CD4-positive, alpha-beta T cell treated with Interleukin-12 subunit alpha and Interleukin-12 subunit beta, for 1 hour (primary cell): ENCODE results near the gene TERB2.
"Not testable (repeated sequence)": the region's sequence is repeated elsewhere in the genome, so short reads cannot be mapped to it uniquely, and the experiment has no call there.

Experiments used
- DNase-seq: peaks from one replicate; pipeline ENCODE4 v3.0.0-alpha.2; 2020

The TERB2 gene, protein sequence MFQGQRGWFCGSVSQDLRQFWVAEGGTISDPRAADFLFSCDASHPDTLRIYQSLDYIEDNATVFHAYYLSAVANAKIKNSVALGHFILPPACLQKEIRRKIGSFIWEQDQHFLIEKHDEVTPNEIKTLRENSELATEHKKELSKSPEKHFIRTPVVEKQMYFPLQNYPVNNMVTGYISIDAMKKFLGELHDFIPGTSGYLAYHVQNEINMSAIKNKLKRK

DNA sequence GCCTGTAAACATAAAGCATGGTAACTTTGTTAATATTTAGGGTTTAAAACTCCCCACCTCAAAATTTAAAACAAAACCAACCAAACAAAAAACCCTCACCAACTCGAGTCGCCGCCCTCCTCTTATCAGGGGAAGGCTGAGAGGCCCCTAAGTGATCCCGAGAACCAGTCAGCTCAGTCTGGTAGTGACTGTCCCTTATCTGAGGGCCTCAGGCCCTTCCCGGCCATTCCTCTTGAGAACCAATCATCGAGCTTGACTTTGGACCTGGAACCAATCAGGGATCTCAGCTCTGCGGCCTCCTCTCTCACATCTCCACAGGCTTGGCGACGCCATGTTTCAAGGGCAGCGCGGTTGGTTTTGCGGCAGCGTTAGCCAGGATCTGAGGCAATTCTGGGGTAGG lies at the start of gene TERB2:
TERB2 (plus strand) TSS at position 300 of the 400 bp plus-strand sequence; CDS start at position 332, 32 bp downstream.
- no peak for DNase-seq

DNA sequence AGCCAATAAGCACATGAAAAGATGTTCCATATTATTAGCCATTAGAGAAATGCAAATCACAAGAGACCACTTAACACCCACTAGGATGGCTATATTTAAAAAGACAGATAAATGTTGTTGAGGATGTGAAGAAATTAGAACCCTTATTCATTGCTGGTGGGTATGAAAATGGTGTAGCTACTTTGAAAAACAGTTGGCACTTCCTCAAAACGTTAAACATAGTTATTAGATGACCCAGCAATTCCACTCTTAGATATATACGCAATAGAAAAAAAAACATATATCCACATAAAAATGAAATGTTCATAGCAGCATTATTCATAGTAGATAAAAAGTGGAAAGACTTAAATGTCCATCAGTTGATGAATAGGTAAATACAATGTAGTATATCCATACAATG lies 47.1 kb upstream of the TERB2 start:
- no peak for DNase-seq

DNA sequence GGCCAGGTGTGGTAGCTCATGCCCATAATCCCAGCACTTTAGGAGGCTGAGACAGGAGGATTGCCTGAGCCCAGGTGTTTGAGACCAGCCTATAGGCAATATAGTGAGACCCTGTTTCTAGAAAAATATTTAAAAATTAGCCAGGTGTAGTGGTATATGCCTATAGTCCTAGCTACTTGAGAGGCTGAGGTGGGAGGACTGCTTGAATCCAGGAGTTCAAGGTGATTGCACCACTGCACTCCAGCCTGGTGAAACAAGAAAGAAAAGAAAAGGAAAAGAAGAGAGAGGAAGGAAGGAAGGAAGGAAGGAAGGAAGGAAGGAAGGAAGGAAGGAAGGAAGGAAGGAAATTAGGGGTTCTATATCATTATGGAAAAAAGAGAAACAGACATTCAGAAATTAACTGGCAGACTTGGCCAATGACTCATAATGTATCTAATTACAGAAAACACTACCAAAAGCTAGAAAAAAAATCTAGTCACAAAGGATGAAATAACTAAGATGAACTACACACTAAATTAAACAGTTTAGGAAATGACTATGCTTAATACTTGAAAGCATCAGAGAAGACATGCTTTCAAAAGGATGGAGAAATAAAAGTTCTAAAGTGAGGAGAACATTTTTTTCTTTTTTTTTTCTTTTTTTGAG lies 45.4 kb upstream of the TERB2 start:
- DNase-seq, result no peak

DNA sequence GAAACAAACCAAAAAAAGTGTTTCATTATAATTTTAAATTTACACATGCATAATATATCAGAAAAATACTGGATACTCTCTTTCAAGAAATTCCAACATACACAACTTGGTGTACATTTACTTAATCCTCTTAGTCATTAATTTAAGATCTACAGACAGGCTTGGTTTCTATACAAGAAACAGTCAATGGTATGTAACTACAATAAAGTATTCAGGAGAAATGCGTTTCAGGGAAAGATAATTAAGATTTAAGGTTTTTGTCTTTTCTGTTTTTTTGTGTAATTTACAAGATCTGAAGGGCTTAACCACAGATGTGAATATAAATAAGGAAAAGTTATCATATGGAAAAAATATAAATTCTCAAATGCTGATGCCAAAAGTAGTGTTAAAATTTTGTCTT lies 44.3 kb upstream of the TERB2 start:
- DNase-seq, result not testable (repeated sequence)

DNA sequence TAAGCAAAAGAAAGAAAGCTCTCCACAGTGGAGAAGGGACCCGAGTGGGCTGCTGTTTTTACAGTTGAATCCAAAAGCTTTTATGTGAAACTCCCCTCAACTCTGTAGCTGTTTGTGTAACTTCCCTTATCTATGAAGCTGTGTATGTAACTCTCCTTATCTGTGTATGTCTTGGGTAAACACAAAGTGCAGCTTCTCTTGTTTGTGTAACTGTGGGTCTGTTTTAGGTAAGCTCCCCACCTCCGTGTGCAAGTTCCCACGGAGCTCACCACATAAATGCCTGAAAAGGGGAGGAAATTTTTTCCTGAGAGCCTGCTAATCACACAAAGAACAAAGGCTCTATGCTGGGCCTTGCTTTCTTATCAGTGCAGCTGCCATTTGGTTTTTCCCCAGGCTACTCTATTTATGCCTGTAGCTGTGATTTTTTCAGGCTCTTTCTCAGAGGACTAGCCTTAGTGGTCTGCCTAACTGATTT lies 43.5 kb upstream of the TERB2 start:
- not testable (repeated sequence) for DNase-seq

DNA sequence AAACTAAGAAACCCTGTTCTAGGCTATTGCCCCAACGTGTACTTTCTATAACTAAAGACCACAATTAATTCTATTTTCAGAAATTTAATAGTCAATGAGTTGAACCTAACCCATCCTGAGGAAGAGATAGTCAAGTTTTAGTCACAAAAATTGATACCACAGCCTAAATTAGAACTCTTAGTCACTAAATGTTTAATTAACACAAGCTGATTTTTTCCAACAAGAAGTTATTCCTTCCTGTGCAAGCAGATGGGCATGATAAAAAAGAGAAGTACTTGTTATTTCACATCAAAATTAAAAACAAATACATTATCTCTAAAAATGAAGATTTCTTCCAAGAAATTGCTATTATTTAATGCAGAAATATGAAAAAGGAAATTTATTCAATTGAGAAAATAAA lies 38.4 kb upstream of the TERB2 start:
- no peak for DNase-seq

DNA sequence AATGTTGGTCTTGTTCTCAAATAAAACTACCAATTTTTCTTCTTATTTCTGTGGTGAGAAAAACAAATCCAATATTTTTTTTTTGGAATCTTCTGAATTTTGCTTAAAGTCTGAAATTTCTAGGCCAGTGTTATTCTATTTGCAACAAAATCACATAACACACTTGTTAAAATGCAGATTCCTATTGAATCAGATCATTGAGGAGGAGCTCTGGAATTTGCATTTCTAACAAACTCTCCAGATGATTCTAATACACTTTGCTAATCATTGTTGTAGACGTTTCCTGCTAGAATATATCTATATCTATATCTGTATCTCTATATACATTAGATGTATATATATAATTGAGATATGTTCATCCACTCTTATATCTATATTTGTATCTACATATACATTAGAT lies 27.8 kb upstream of the TERB2 start:
- not testable (repeated sequence) for DNase-seq

DNA sequence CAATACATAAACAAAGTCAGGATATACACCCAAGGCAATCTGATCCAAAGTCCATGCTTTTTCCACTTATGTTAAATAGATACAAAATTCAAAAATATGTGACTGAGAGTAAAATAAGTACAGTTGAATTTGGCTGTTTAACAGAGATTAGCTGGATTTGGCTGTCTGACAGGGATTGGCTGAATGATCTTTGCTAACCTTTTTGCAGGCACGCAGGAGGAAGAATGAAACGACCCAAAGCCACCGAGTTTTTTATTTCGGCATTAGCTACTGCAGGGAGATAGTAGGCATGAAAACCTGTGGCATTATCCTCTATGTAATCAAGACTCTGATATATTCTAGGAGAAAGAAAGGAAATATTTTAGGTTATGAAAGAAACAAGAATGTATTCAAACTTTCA lies 26.2 kb upstream of the TERB2 start:
- DNase-seq, result not testable (repeated sequence)

DNA sequence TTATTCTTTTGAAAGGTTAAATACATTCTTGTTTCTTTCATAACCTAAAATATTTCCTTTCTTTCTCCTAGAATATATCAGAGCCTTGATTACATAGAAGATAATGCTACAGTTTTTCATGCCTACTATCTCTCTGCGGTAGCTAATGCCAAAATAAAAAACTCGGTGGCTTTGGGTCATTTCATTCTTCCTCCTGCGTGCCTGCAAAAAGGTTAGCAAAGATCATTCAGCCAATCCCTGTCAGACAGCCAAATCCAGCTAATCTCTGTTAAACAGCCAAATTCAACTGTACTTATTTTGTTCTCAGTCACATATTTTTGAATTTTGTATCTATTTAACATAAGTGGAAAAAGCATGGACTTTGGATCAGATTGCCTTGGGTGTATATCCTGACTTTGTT lies 1.8 kb downstream of the TERB2 start:
- DNase-seq, result not testable (repeated sequence)

DNA sequence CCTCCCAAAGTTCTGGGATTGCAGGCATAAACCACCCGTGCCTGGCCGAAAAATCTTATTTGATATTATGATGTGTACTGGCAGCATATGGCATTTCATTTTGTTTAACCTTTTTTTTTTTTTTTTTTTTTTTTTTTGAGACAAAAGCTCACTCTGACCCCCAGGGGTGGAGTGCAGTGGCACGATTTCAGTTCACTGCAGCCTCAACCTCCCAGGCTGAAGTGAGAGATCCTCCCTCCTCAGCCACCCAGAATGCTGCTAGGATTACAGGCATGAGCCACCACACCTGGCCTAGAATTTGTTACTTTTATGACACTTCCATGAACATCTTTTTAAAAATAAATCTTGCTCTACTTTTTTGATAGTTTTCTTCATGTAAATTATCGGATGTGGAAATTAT lies 12.0 kb downstream of the TERB2 start:
- no peak for DNase-seq

DNA sequence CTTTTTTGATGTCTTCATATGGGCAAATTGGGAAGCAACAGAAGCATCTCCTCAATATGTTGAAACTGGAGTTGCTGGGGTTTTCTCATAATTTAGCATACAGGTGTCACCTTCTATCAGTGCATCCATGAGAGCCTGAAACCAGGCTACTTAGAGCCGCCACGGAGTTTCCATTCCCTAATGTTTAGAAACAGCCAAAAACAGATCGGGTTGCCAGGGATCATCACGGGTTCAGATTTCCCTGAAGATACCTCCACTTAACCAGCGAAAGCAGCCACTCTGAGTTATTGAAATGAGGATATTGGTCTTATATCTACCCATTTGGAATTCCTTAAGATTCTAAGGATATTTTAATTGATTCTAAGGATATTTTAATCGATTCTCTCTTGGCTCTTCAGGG lies 14.5 kb downstream of the TERB2 start:
- no peak for DNase-seq

DNA sequence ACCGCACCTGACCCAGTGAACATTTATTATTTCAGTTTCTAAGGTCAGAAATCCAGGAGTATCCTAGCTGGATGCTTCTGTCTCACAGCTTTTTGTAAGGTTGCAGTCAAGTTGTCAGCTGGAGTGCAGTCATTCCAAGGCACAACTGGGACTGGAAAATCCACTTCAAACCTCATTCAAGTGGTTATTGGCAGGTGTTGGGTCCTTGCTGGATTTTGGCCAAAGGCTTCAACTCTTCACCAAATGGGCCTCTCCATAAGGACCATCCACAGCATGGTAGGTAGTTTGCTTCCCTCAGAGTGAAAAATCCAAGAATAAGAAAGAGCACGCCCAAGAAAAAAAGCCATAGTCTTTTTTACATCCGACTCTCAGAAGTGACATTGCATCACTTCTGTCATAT lies 19.7 kb downstream of the TERB2 start:
- DNase-seq, result not testable (repeated sequence)

DNA sequence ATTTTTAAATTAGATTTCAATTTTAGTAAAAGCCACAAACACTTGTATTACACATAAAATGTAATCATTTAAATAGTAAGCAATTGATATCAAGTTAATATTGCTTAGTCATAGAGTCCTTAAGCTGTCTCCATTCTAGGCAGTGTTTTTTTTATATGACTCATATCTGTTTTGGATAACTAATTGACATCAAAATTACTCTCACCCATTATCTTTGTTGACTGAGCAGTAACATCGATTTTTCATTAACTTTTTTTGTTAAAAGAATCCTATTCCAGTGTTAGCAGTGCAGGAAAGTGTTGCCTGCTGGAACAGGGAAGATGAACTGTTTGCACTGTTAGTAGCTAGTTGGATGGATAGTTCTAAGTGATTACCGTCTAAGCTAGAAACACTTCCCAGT lies 21.3 kb downstream of the TERB2 start:
- not testable (repeated sequence) for DNase-seq

DNA sequence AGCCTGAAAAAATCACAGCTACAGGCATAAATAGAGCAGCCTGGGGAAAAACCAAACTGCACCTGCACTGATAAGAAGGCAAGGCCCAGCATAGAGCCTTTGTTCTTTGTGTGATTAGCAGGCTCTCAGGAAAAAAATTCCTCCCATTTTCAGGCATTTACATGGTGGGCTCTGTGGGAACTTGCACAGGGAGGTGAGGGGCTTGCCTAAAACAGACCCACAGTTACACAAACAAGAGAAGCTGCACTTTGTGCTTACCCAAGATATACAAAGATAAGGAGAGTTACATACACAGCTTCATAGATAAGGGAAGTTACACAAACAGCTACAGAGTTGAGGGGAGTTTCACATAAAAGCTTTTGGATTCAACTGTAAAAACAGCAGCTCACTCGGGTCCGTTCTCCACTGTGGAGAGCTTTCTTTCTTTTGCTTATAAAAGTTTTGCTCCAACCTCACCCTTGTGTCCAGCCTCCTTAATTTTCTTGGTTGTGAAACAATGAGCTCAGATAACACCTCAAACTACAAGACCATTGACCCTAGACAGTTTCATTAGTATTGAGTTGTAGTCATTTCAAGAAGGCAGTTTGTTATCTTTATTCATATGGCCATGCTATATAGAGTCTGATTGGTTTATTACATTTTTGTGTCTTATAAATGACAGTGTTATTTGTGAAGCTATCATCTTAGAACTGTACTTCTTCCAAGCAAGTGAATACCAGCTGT lies 23.3 kb downstream of the TERB2 start:
- DNase-seq, result not testable (repeated sequence)

DNA sequence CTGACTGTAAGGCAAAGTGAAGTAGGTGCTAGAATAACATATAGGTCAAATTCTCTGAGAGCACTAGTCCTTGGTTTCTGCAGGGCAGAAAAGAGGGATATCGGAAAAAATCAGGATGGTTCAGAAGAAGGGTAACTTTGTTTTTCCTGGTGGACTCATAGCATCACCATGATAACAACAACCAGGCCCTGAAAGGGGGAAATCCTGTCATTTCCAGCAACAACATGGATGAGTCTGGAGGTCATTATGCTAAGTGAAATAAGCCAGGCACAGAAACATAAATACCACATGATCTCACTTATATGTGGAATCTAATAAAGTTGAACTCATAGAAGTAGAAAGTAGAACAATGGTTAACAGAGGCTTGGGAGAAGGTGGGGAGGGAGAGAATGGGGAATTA lies 27.7 kb downstream of the TERB2 start:
- not testable (repeated sequence) for DNase-seq

DNA sequence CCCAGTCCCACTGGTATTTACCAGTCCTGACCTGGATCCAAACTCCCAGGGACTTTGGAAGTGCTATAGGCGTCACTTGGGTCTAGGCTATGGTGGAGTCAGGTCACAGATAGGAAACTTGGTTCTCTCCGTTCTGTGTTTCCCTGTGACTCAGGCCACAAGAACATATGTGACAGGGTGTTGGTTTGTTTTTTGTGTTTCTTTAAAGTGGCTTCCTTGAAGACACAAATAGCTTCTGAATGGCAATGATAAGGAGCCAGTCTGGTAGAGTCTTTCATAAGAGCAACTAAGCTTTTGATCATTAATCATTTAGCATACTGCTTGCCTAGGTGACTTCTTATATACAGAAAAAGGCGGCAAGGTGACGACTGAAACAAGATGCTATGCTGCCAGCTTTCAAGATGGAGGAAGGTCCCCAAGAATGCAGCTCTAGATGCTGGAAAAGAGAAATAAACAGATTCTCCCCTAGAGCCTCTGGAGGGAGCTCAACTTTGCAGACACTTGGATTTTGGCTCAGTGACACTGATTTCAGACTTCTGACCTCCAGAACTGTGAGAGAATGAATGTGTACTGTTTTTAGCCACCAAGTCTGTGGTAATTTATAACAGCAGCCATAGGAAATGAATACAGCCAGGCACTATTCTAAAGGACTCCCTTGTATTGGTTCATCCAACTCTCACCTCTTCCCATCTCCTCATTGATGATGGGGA lies 30.0 kb downstream of the TERB2 start:
- DNase-seq, result not testable (repeated sequence)

DNA sequence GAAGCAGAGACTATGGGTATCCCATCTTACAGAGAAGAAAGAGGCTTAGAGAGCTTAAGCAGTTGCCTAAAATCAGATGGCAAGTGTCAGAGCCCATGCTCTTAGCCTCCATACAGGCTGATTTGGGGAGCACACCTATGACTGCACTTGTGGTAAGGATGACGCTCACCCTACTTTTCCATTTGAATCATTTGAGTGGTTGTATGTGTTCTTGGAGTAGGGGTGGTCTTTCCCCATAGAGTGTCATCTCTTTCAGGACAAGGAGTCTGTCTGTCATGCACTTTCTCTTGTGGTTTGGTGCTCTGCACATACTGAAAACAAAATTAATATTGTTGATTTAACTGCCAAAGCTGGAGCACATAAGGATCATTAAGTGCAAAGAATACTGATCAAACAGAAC lies 31.2 kb downstream of the TERB2 start:
- not testable (repeated sequence) for DNase-seq

DNA sequence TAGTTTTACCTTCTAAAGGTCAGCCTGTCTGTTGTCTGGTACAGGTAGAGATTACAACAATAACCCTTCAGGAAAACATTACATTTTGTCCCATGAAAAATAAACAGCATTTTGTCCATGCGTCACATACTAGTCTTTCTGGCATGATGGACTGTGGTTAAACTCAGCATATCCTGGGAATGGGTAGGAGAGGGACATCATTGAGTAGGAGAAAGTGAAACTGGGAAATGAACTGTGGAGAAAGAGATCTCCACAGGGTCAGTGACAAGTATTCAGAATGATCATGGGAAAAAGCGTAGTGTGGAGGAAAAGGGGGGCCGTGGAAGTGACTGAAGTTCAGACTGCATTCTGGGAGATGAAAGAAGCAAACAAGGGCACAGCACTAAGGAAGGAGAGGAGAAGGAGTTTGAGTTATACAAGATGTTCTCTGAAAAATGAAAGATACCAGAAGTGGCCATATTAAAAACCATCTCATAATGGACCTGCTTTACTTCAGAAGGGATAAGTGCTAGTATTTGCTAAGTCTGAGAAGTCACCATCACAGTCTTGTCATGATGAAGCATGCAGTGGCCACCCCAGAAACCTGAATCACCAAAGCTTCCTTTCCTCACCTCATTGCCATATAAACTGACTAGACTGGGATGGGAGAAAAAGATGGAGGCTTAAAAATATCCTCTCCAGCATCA lies 31.8 kb downstream of the TERB2 start:
- not testable (repeated sequence) for DNase-seq

DNA sequence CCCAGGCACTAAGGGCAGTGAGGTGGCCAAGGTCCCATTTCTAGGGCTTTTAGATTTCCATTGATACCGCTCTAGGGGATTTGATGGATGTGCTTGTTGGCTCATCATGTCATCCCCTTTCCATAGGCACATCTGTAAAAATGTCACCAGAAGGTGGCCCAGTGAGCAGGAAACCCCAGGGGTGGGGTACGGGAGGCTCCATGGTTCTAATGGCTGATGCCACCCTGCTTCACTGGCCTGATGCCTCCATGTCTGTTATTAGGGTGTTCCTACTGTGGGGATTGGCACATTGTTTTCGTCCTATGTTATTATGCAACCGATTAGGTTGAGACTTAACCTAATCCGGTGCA lies 32.4 kb downstream of the TERB2 start:
- DNase-seq, result not testable (repeated sequence)

DNA sequence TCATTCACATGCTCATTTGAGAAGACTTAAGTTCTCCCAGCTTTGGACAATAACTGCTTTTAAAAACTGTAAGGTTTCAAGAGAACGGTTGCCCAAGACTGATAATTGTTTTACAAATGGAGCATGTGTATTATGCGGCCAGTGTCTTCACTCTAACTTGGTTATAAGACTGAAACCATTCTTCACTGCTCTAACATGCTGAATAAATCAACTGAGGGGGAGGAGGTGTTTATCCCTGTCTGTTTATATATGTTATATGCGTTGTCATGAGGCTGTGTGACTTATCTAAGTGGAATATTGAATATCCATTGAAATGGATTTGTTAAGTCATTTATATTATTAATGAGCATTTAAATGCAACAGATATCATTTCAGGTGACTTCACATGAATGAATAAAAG lies 41.1 kb downstream of the TERB2 start:
- not testable (repeated sequence) for DNase-seq

DNA sequence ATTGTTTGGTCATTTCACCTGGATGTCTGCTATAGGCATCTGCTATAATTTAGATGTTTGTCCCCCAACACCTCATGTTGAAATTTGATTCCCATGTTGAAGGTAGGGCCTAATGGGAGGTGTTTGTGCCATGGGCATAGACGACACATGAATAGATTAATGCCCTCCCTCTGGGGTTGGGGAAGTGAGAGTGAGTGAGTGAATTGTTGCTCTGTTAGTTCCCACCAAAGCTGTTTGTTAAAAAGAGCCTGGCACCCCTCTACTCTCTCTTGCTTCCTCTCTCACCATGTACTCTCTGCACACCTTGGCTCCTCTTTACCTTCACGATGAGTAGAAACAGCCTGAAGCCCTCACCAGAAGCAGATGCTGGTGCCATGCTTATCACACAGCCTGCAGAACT lies 42.6 kb downstream of the TERB2 start:
- no peak for DNase-seq

DNA sequence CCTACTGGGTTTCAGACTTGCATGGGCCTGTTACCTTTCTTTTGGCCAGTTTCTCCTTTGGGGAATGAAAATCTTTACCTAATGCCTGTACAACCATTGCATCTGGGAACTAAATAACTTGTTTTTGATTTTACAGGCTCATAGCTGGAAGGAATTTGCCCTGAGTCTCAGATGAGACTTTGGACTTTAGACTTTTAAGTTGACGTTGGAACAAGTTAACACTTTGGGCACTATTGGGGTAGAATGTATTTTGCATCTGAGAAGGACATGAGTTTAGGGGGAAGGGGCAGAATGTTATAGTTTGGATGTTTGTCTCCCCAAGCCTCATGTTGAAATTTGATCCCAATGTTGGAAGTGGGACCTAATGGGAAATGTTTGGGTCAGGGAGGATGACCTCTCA lies 44.7 kb downstream of the TERB2 start:
- DNase-seq, result not testable (repeated sequence)
